LoVo (cell line): ENCODE measurements around the gene RABIF.
A peak's percentile ranks its signal among the peaks of the same experiment; 100 is the strongest.

Experiments used
- DNase-seq: peaks from one replicate; pipeline ENCODE4 v3.0.0-alpha.2; 2016; ENCODE audit warnings: low spot score

The RABIF gene

GRCh38 chr1:202873026-202873425, 15.9 kb downstream of the RABIF start:
- no peak for DNase-seq

- no peak for DNase-seq
These were observed 17.6 kb downstream of the RABIF start for GRCh38 chr1:202871367-202871766.

DNA sequence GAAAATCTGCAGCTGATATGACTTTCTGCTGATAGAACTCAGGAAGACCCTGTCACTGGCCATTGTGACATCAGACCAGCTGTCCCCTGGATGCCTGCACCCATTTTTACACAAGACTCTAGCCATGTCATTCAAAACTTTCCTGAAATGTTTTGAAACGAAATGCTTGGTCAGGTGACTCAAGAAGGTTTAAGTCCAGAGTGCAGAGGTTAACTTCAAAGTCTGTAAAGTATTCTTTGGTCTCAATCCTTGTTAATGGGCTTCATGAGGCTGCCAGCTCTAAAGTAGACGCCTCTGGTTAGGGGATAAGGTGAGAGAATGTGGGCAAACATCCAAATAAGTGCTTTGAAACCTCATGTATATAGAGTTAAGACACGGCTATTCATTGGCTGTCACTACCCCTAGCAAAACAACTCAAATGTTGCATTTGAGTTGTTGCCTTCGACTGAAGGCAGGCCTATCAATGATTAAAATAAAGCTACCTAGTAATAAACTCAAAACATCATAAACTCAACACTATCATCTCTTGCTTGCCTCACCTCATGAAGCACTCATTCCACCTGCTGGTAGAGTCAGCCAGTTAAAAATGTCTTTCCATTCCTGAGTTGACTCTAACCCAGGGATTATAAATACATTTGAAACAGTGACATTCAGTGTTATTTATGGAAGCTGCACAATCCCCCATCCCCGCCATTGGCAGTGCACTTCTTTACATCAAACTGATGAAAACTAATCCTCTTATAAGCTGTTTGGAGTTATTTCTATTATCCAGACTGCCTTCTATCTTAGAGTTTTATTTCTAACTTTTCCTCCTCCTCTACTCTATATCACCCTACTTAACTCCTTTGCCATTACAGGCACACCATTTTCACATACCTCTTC, 26.0 kb downstream of the RABIF start:
- no peak for DNase-seq

DNA sequence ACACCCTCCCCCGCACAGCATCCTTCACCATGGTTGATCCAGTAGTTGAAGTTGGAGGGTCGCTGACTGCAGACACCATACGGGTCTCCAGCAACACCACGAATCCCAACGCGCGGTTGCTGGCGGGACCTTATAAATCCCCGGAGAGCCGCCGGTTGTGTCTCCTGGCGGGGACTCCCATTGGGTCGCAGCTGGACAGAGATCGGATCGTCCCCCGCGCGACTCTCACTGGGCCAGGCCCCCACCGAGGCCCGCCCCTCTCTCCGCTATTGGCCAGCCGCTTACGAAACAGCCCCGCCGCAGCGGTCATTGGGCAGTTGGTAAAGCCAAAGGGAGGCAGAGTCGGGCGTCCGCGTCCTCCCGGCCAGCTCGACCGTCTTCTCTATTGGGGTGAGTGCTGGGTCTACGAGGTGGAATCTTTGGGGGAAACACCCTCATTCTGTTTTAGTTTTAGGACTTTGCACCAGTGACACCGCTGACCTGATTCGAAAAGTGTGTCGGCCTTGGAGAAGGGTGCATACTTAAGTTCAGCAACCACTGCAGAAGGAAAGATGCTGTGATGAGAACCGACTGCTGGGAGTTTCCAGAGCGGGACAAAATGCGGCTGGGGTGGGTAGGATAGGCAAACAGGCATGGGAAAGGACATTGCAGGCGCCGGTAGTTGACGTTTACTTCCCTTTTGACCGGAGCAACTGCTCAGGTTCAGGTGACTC, 27.4 kb downstream of the RABIF start:
- peak; percentile 89 for DNase-seq

- DNase-seq = peak; percentile 84
These were observed 28.1 kb downstream of the RABIF start for GRCh38 chr1:202860744-202861419.

DNA sequence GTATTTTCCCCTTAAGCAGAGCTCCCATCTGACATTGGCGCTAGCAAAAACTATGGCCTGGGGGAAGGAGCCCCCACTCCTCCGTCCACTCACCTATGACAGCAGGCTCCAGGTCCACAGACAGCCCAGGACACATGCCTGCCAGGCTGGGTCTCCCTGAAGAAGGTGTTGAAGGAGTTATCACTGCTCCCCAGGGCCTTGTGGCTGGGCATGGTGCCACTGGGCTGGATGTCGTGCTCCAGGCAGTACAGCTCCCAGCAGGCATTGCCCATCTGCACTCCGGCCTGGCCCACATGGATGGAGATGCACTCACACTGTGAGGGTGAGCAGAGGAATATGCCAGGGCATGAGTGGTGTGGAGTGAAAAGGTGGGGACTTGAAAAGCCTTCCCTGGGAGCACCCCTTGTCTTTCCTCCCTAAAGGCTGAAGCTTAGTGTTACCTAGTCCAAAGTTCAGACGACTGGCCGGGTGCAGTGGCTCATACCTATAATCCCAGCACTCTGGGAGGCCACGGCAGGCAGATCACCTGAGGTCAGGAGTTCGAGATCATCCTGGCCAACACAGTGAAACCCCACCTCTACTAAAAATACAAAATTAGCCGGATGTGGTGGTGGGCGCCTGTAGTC, 30.0 kb downstream of the RABIF start:
- no peak for DNase-seq

GRCh38 chr1:202858331-202858730, 30.6 kb downstream of the RABIF start:
- no peak for DNase-seq

DNA sequence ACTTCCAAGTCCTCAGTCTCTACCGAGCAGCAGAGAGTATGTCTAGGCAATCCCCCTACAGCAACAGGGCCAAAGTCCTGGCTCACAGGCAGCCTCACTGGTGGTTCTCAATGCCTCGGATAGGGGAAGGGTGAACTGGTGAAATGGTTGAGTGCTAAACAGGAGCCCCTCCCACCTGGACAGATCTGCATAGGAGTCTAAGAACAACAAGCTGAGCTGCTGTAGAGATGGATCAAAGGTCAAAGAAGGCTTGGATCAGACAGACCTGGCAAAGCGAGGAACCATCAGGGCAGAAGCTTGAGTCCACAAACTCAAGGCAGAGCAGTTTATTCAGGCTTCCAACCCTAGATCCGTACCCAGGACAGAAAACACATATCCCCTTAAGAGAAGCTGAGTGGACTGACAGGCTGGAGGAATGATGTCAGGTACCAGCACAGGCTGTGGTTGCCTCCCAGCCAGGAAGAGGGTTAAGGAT, 31.8 kb downstream of the RABIF start:
- no peak for DNase-seq

DNA sequence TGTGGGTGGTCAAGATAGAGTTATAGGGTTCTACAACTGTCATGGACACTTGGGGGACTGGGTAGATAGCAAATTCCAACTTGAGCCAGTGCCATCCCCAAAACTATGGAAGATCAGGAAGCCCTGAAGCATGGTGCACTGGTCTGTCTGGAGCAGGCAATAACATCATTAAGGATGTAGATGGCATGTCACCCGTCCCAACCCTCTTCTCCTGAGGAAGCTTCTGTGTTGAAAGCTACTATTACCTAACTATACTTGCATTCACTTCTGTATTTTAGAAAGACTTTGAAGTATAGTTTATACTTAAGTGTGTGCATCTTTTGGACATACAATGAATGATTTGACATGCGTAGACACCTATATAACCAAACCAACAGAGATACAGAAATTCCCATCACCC, 32.9 kb downstream of the RABIF start:
- DNase-seq = no peak

GRCh38 chr1:202854787-202855186, 34.2 kb downstream of the RABIF start:
- DNase-seq = no peak

- DNase-seq = peak; percentile 15
These were observed 36.6 kb downstream of the RABIF start for GRCh38 chr1:202852163-202852904.

- no peak for DNase-seq
These were observed 38.2 kb downstream of the RABIF start for GRCh38 chr1:202850593-202851362.

- no peak for DNase-seq
These were observed 40.8 kb downstream of the RABIF start for GRCh38 chr1:202848191-202848542.

GRCh38 chr1:202844935-202845334, 44.0 kb downstream of the RABIF start:
- DNase-seq = no peak

- no peak for DNase-seq
These were observed 44.7 kb downstream of the RABIF start for GRCh38 chr1:202844259-202844658.

- DNase-seq = no peak
These were observed 45.9 kb downstream of the RABIF start for GRCh38 chr1:202843081-202843480.

DNA sequence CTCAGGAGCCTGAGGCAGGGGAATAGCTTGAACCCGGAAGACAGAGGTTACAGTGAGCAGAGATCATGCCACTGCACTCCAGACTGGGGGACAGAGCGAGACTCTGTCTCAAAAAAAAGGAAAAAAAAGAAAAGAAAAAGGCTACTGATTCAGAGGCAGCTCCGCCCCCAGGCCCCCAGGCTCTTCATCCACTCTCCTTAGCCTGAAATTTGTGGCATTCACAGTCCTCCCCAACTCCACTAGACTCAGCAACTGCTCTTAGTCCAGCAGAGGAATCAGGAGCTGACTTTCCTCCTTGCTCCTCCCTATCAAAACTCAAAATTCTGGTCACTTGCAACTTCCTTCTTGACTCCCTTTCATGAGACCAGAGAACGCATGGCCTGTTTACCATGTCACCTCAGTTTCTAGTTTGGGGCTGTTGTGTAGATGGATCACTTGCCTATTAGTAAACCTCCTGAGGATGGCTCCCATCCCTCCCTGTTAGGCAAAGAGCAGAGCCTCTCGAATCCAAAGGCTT, 51.1 kb downstream of the RABIF start:
- no peak for DNase-seq

DNA sequence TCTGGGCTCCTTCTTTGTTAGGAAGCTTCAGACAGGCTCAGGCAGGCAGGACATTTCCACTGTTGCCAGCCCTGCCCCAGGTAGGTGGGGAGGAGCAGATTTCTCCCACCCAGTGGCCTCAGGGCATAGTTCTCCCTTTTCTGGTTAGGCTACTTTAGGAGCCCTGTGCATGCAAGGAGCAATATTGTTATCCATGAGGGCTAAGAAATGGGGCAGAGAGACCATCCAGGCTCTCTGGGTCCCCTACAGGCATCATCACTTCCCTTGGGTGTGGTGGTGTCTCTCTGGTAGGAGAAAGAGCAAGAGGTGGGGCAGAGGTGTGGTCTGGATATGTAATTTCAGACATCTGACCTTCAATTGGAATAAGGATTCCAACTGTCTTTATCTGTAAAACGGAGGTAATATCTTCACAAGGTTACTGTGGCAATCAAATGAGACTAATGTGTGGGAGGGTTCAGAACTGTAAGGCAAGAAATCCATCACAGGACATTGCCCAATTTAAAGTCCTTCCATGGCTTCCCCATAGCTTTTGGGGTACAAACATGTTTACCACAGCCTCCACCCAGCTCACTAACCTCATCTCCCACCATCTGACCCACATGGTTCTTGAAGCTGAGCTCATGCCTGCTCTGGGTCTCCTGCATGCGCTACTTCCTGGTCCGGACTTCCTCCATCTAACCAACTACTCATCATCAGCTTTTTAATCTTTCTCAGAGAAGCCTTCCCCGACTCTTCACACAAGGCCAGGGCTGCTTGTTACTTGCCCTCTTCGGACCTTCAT, 52.1 kb downstream of the RABIF start:
- no peak for DNase-seq

DNA sequence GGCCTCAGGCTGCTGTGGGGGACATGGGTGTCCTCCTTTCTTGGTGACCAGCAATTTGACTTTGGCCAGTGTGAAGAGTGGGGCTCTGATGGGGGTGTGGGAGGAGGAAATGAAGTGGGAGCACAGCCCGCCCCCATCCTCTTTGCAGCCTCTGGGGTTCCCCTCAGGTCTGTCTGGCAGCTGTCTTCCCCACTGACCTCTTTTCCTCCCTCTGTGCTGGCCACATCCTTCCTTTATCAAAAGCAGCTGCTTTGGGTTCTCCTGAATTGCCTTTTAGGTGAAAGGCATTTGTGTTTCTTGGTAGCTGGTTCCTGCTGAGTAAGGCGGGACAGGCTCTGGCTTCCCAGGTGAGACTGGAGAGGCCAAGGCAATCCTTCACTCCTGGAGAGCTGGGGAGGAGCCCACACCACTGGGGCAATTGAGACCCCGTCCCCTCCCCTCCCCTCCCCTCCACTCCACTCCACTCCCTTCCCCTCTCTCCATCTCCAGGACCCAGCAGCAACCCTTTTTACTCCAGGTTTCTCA, 53.3 kb downstream of the RABIF start:
- no peak for DNase-seq
